Motor neuron (in vitro differentiated cells): Measurements from ENCODE around the gene RSPRY1. TPM values are rescaled to one million over a fixed set of nuclear protein-coding genes. Genes with fewer than 3 reads are reported as not detected.
A peak's percentile ranks its signal among the peaks of the same experiment; 100 is the strongest.

ENCODE experiments used
- ATAC-seq, 8 experiments: fragments of 200-7000 bp; cut with Tn5 transposase; replicated peaks in 6 of 8; 2 replicates each; pipeline ENCODE4 v1.8.0; 2021; ENCODE audit warnings: mild to moderate bottlenecking in 8 of 8, moderate library complexity in 8 of 8
- H3K27ac ChIP-seq, 2 donors: fragments of 250-450 bp; sonication (Bioruptor Pico); 2 replicates each; pipeline ENCODE4 v1.9.0; 2021; ENCODE audit warnings: antibody characterized with exemption in 2 of 2, mild to moderate bottlenecking in 2 of 2, moderate library complexity in 1 of 2
- H3K4me1 ChIP-seq, 2 donors: fragments of 250-450 bp; sonication (Bioruptor Pico); replicated peaks in 1 of 2; 2 replicates each; pipeline ENCODE4 v1.6.1; 2021; ENCODE audit warnings: antibody characterized with exemption in 2 of 2, mild to moderate bottlenecking in 2 of 2, moderate library complexity in 1 of 2
- H3K4me3 ChIP-seq, 5 donors: fragments of 250-450 bp; sonication (Bioruptor Pico); 2 replicates each; pipeline ENCODE4 v1.9.0; 2021; ENCODE audit warnings: antibody characterized with exemption in 5 of 5, mild to moderate bottlenecking in 5 of 5, moderate library complexity in 4 of 5
- WGBS, 10 experiments: fragments of 450-650 bp; shearing (Covaris generic); methylation state at CpG; one replicate each; pipeline ENCODE4 v1.0.0; 2022; 5-methylcytosine and 5-hydroxymethylcytosine counted together
- in situ Hi-C, 9 experiments: fragments of 400-800 bp; cut with MboI; loops; one replicate each; pipeline ENCODE4 v1.15.0; 2021; ENCODE audit warnings: low sequenced_read_pairs in 9 of 9, low pct_unique_long_range_greater_than_20kb in 2 of 9; ENCODE audit not compliant: unreplicated experiment in 9 of 9
- total RNA-seq, 8 experiments: library from RNA; unstranded; fragments of 300-600 nt; gene quantifications; 2 replicates each; pipeline versions ENCODE4 v1.2.3 to v1.2.4, GENCODE V29; 2022

The RSPRY1 gene
- total RNA-seq, 8 experiments from 2014 or later = 32.1 to 59.4 (median 42.2) TPM

- no peak overlapping the region for H3K27ac ChIP-seq
- no peak overlapping the region for H3K4me3 ChIP-seq
- no peaks in the 10 kb centered on the region for H3K4me1 ChIP-seq
- 0 to 87% (median 67%) methylated on average over 1 to 4 of the region's 8 CpGs; no CpG with 5 or more reads in 4 of the 10 experiments for WGBS, 10 experiments
- ATAC-seq = peak in 1 of 8 experiments; percentile 1
- in situ Hi-C loops = no loop called here
These were observed 96.5 kb downstream of the RSPRY1 start for GRCh38 chr16:57282510-57283213.

- Histone ChIP-seq H3K4me3 (peak overlapping the region in 1 of 5 donors; percentile 36), H3K4me1 (no peaks in the 10 kb centered on the region), H3K27ac (no peak overlapping the region)
- 0 to 86% (median 34%) methylated on average over 1 to 6 of the region's 24 CpGs; no CpG with 5 or more reads in 4 of the 10 experiments for WGBS, 10 experiments
- in situ Hi-C loops = no loop called here
- ATAC-seq = peak in 3 of 8 experiments; percentile 19 to 45 (median 20)
These were observed 97.3 kb downstream of the RSPRY1 start for GRCh38 chr16:57283214-57283958.

DNA sequence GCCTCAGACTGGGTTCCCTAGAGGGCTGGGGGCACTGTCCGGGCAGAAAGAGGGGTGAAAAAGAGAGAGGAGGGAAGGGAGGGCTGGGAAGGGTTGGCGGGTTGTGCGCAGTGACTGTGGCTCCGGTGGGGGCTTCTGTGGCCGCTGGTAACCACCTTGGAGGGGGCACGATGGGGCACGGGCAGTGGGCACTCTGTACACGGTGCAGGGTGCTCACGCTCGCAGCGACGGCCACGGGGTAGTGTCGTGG is 97.8 kb downstream of the RSPRY1 start:
- H3K27ac ChIP-seq = no peak overlapping the region
- H3K4me3 ChIP-seq = peak overlapping the region in 4 of 5 donors; percentile 36 to 58 (median 46)
- no peaks in the 10 kb centered on the region for H3K4me1 ChIP-seq
- no CpG with 5 or more reads among the region's 14 CpGs for WGBS, 10 experiments
- no peak for ATAC-seq
- in situ Hi-C loops = no loop called here

- H3K27ac ChIP-seq = no peak within 1 kb of the TSS
- no peaks in the 10 kb centered on the region for H3K4me1 ChIP-seq
- peak; percentile 62 to 89 (median 76) for ATAC-seq
- peak within 1 kb of the TSS; percentile 36 to 58 (median 43) for H3K4me3 ChIP-seq
- in situ Hi-C loops = no loop called here
- 0% methylated on average over 5 to 7 of the region's 95 CpGs; no CpG with 5 or more reads in 7 of the 10 experiments for WGBS, 10 experiments
These were observed 98.3 kb downstream of the RSPRY1 start, which contains the start of gene PLLP for GRCh38 chr16:57284209-57284951. Gene PLLP, minus strand, starts transcription at chr16:57284672. Its CDS starts 132 bp downstream, at chr16:57284540.

DNA sequence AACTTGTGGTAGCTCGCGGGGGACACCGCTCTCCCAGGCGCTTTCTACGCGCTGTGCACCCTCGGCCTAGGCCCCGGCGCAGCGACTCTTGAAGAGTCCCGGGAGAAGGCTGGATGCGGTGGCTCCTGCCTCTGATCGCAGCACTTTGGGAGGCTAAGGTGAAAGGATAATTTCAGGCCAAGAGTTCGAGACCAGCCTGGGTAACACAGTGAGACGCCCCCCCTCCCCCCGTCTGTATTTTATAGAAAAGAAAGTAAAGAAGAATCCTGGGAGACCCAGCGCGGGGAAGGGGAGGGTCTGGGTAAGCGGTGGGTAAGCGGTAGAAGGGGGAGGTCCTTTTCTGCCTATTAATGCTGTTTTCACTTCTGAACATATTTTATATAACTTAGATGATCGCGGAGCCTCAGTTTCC is 98.8 kb downstream of the RSPRY1 start:
- no peak for ATAC-seq
- 4 to 100% (median 47%) methylated on average over 2 to 20 of the region's 22 CpGs; no CpG with 5 or more reads in 3 of the 10 experiments for WGBS, 10 experiments
- no peak overlapping the region for H3K27ac ChIP-seq
- no peaks in the 10 kb centered on the region for H3K4me1 ChIP-seq
- H3K4me3 ChIP-seq = peak overlapping the region; percentile 36 to 58 (median 43)
- in situ Hi-C loops = no loop called here

DNA sequence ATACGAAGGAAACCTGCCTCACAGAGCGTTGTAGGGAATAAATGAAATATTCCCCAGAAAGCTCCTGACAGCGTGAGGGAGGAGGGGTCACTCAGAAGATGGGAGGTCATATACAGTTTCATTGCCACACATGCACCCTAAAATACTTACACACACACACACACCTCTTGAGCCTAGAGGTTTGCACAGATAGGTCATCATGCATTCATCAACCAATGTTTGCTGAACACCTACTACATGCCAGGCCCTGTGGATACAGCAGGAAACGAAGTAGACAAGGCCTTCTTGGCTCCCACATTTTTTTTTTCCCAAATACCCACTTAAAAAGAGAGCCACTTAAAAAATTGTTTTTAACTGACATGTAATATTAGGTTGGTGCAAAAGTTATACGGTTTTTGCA is 99.2 kb downstream of the RSPRY1 start:
- Histone ChIP-seq H3K27ac (no peak overlapping the region), H3K4me1 (no peaks in the 10 kb centered on the region), H3K4me3 (no peak overlapping the region)
- 68 to 100% (median 93%) methylated on average over 1 to 4 of the region's 5 CpGs; no CpG with 5 or more reads in 3 of the 10 experiments for WGBS, 10 experiments
- in situ Hi-C loops = no loop called here
- no peak for ATAC-seq

DNA sequence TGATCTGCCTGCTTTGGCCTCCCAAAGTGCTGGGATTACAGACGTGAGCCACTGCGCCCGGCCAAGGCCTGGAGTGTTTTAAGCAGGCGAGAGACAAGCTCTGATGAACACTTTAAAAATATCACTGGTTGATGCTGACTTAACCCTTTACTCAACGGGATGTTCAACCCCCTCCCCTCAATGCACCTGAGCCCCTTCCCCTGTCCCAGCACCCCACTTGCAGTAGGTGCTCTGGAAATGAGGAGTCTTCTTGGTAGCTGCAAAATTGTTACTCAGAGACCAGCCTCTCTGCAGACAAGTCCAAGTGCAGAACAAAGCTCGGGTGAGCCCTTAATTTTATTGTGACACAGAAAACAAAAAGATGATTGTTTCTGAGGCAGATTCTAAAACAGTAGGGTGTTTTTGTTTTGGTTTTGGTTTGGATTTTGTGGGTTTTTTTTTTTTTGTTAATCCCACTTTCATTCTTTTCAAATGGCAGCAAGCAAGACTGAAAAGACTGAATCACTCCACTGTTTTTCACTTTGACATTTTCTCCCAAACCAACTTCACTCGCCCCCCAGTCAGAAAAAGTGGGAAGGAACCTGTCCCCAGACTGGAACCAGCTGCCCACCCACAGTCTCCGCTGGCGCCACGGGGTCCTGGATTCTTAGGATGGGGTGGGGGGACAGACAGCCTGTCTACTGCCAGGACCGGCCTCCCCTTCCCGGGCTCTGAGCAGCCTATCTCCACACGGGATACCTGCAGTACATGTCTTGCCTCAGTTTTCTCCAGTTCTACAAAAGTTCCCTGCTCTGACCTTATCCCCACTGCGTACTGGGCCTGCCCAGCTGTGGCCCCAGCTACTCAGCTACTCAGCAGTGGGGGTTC is 103.5 kb downstream of the RSPRY1 start:
- Histone ChIP-seq H3K4me3 (no peak overlapping the region), H3K4me1 (no peaks in the 10 kb centered on the region), H3K27ac (no peak overlapping the region)
- ATAC-seq = peak in 3 of 8 experiments; percentile 22 to 41 (median 29)
- in situ Hi-C loops = no loop called here
- WGBS, 10 experiments = 50 to 81% (median 71%) methylated on average over 1 to 7 of the region's 14 CpGs; no CpG with 5 or more reads in 5 of the 10 experiments

Other genes with a start within 250 kb of the RSPRY1 start
- under 1 TPM; 0.05 to 0.84 (median 0.29) TPM for gene CETP, start 224.4 kb upstream of the RSPRY1 start, total RNA-seq
- gene NLRC5, start 196.8 kb upstream of the RSPRY1 start, total RNA-seq = 10 to 100 TPM in 3 of 8 experiments, 1 to 10 TPM in 2, under 1 TPM in 3; 0.16 to 38.8 (median 3.4) TPM
- gene CPNE2, start 93.7 kb upstream of the RSPRY1 start, total RNA-seq = 10 to 100 TPM; 14.7 to 71.4 (median 19.1) TPM
- 100 to 1,000 TPM in 6 of 8 experiments, 10 to 100 TPM in 2; 95.9 to 145 (median 106) TPM for gene PSME3IP1, start 290 bp upstream of the RSPRY1 start, total RNA-seq
- 10 to 100 TPM; 27.6 to 69.4 (median 41.7) TPM for gene ARL2BP, start 58.9 kb downstream of the RSPRY1 start, total RNA-seq
- gene PLLP, start 98.3 kb downstream of the RSPRY1 start, total RNA-seq = 10 to 100 TPM in 2 of 8 experiments, 1 to 10 TPM in 6; 1.3 to 52.6 (median 1.6) TPM
- gene CCL22, start 172.5 kb downstream of the RSPRY1 start, total RNA-seq = under 1 TPM in 6 of 8 experiments, not detected in 2; 0.08 to 0.62 (median 0.25) TPM
- gene CX3CL1, start 186.2 kb downstream of the RSPRY1 start, total RNA-seq = 10 to 100 TPM in 2 of 8 experiments, 1 to 10 TPM in 6; 1.1 to 34.3 (median 3.6) TPM
- gene CCL17, start 218.4 kb downstream of the RSPRY1 start, total RNA-seq = not detected